ENCODE results near the gene VAMP1. TPM values are rescaled to one million over a fixed set of nuclear protein-coding genes. Genes with fewer than 3 reads are reported as not detected.
"Not testable (repeated sequence)": the region's sequence is repeated elsewhere in the genome, so short reads cannot be mapped to it uniquely, and the experiment has no call there.

The VAMP1 gene
- total and polyA plus RNA-seq, 2 donors from 2014 or later, result 4.9 to 13.2 TPM

GRCh38 chr12:6476489-6476888 lies 6.0 kb upstream of the VAMP1 start:
- intact Hi-C loops (cut with DNase I), result no loop called here
- no peak overlapping the region for H3K9ac ChIP-seq (ENCODE audit: low read length in 3 of 3)
- H3K27me3 ChIP-seq (ENCODE audit: control insufficient read depth, insufficient read depth, low read length), result no peaks in the 10 kb centered on the region
- H3K4me1 ChIP-seq (ENCODE audit: control insufficient read depth in 2 of 3, insufficient read depth in 2 of 3, low read depth in 1 of 3, low read length in 3 of 3), result no peaks in the 10 kb centered on the region
- H3K27ac ChIP-seq (ENCODE audit: low read depth in 2 of 2, low read length in 2 of 2), result no peak overlapping the region
- FAIRE-seq, result no peak
- H3K4me3 ChIP-seq (ENCODE audit: low read length in 3 of 3), result no peak overlapping the region
- no peaks in the 10 kb centered on the region for H3K9me3 ChIP-seq (ENCODE audit: control insufficient read depth in 2 of 3, insufficient read depth in 1 of 3, low read length in 3 of 3)
- no peaks in the 10 kb centered on the region for H3K36me3 ChIP-seq (ENCODE audit: control insufficient read depth in 2 of 3, insufficient read depth in 3 of 3, low read length in 3 of 3)
- DNase-seq, result no peak
- no peak for TF ChIP-seq CTCF (IDR thresholded peaks at IDR 0.05; ENCODE audit: borderline replicate concordance, extremely low read depth, insufficient read depth)

GRCh38 chr12:6475233-6475975 lies 4.9 kb upstream of the VAMP1 start:
- H3K27ac ChIP-seq (ENCODE audit: low read depth in 2 of 2, low read length in 2 of 2), result not testable (repeated sequence)

GRCh38 chr12:6472491-6472890 lies 2.0 kb upstream of the VAMP1 start:
- no peaks in the 10 kb centered on the region for H3K27me3 ChIP-seq (ENCODE audit: control insufficient read depth, insufficient read depth, low read length)
- no peak overlapping the region for H3K9ac ChIP-seq (ENCODE audit: low read length in 3 of 3)
- DNase-seq (no peak), FAIRE-seq (no peak)
- H3K4me3 ChIP-seq (ENCODE audit: low read length in 3 of 3), result no peak overlapping the region
- peaks cover 3 to 12% (median 4%) of the 10 kb centered on the region in 3 donors for H3K4me1 ChIP-seq (ENCODE audit: control insufficient read depth in 2 of 3, insufficient read depth in 2 of 3, low read depth in 1 of 3, low read length in 3 of 3)
- H3K9me3 ChIP-seq (ENCODE audit: control insufficient read depth in 2 of 3, insufficient read depth in 1 of 3, low read length in 3 of 3), result no peaks in the 10 kb centered on the region
- no peak for TF ChIP-seq CTCF (IDR thresholded peaks at IDR 0.05; ENCODE audit: borderline replicate concordance, extremely low read depth, insufficient read depth)
- H3K27ac ChIP-seq (ENCODE audit: low read depth in 2 of 2, low read length in 2 of 2), result no peak overlapping the region
- H3K36me3 ChIP-seq (ENCODE audit: control insufficient read depth in 2 of 3, insufficient read depth in 3 of 3, low read length in 3 of 3), result no peaks in the 10 kb centered on the region
- intact Hi-C loops (cut with DNase I), result no loop called here

More at GRCh38 chr12:6475233-6475975, 4.9 kb upstream of the VAMP1 start:
- H3K36me3 ChIP-seq (ENCODE audit: control insufficient read depth in 2 of 3, insufficient read depth in 3 of 3, low read length in 3 of 3); H3K4me3 ChIP-seq (ENCODE audit: low read length in 3 of 3); H3K4me1 ChIP-seq (ENCODE audit: control insufficient read depth in 2 of 3, insufficient read depth in 2 of 3, low read depth in 1 of 3, low read length in 3 of 3); DNase-seq; H3K27me3 ChIP-seq (ENCODE audit: control insufficient read depth, insufficient read depth, low read length); FAIRE-seq; intact Hi-C loops (cut with DNase I); H3K9me3 ChIP-seq (ENCODE audit: control insufficient read depth in 2 of 3, insufficient read depth in 1 of 3, low read length in 3 of 3); H3K9ac ChIP-seq (ENCODE audit: low read length in 3 of 3): not testable (repeated sequence)

- Histone ChIP-seq H3K36me3 (ENCODE audit: control insufficient read depth in 2 of 3, insufficient read depth in 3 of 3, low read length in 3 of 3) (no peaks in the 10 kb centered on the region), H3K9me3 (ENCODE audit: control insufficient read depth in 2 of 3, insufficient read depth in 1 of 3, low read length in 3 of 3) (no peaks in the 10 kb centered on the region), H3K9ac (ENCODE audit: low read length in 3 of 3) (no peak overlapping the region), H3K4me3 (ENCODE audit: low read length in 3 of 3) (no peak overlapping the region), H3K27me3 (ENCODE audit: control insufficient read depth, insufficient read depth, low read length) (no peaks in the 10 kb centered on the region), H3K4me1 (ENCODE audit: control insufficient read depth in 2 of 3, insufficient read depth in 2 of 3, low read depth in 1 of 3, low read length in 3 of 3) (peaks cover 3 to 12% (median 4%) of the 10 kb centered on the region in 3 donors), H3K27ac (ENCODE audit: low read depth in 2 of 2, low read length in 2 of 2) (no peak overlapping the region)
- DNase-seq (no peak), FAIRE-seq (no peak)
- intact Hi-C loops (cut with DNase I), result no loop called here
- TF ChIP-seq CTCF (IDR thresholded peaks at IDR 0.05; ENCODE audit: borderline replicate concordance, extremely low read depth, insufficient read depth), result no peak
These were observed 1.5 kb upstream of the VAMP1 start for GRCh38 chr12:6471989-6472360.
